Activated CD4-positive, alpha-beta T cell treated with anti-CD3 and anti-CD28 coated beads for 4 hours (primary cell): Measurements from ENCODE around the gene MYCN.
A peak's percentile ranks its signal among the peaks of the same experiment; 100 is the strongest.
"Not testable (repeated sequence)": the region's sequence is repeated elsewhere in the genome, so short reads cannot be mapped to it uniquely, and the experiment has no call there.

Source experiments
- DNase-seq, 2 donors: peaks; one replicate each; pipeline ENCODE4 v3.0.0-alpha.2; 2020

MYCN gene

DNA sequence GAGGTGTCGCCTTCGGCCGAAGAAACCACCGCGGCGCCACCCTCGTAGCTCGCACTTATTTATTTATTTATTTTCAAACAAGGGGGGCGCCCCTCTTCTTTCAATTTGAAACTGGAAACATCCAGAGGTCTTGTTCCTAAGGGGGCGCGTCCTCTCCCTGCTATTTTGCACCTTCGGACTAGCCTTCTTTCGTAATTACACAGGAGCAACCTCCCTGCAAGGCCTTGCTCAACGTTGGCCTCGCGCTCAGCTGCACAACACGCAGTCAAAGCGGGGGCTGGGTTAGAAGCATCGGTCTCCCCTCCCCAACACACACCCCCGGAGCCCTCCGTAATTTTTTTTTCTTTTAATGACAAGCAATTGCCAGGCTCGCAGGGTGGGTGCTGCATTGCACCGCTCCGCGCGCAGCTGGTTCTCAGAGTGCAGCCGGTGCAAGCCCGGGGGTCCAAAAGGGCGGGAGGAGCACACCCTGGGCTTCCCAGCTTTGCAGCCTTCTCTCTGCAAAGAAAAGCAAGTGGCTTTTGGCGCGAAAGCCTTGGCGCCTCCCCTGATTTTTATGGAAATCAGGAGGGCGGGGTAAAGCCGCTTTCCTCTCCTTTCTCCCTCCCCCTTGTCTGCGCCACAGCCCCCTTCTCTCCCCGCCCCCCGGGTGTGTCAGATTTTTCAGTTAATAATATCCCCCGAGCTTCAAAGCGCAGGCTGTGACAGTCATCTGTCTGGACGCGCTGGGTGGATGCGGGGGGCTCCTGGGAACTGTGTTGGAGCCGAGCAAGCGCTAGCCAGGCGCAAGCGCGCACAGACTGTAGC, at the start of gene MYCN:
Gene MYCN (plus strand): TSS at position 697 of the 807 bp plus-strand sequence. CDS start 1,515 bp downstream, outside the sequence.
- DNase-seq: peak; percentile 18 to 22

DNA sequence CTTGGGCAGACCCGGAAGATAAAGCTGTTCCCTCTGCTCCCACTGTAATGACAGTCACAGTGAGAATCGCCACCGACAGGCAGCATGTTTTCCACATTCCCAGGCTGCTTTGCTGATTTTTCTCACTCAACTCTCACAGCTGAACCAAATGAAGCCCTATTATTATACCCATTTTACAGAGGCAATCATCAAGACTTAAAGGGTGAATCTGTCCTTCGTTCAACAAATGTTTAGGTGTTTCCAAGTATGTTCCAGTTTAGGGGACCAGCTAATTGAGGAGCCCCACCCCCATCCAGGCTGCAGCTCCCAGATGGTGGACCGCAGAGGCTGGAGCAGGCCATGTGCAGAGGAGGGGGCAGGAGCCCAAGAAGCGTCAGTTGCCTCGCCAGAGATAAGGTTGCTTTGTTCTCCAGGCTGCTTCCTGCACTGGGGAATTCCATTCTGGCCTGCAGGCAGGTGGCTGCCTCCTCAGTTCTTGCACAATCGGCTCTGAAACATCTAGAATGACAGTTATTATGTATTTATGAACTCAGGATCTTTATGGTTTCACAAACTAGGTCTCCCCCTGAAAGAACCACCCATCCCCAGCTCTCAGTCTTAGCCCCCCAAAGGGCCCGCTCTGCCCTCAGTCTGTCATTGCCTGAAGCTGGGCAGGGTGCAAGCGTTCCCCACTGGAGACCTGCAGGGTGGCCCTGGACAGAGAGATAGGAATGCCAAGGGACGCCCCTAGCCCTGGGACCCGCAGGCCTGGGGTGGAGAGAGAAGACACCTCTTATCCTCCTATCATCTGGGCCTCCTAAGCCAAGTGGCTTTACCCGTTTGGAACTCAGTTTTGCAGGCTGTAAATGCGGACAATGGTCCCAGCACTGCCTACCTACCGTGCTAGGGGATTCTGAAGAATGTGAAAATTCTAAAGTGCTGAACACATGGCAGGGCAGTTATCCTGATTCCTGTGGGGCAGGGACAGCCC, 49.1 kb upstream of the MYCN start:
- DNase-seq: no peak

DNA sequence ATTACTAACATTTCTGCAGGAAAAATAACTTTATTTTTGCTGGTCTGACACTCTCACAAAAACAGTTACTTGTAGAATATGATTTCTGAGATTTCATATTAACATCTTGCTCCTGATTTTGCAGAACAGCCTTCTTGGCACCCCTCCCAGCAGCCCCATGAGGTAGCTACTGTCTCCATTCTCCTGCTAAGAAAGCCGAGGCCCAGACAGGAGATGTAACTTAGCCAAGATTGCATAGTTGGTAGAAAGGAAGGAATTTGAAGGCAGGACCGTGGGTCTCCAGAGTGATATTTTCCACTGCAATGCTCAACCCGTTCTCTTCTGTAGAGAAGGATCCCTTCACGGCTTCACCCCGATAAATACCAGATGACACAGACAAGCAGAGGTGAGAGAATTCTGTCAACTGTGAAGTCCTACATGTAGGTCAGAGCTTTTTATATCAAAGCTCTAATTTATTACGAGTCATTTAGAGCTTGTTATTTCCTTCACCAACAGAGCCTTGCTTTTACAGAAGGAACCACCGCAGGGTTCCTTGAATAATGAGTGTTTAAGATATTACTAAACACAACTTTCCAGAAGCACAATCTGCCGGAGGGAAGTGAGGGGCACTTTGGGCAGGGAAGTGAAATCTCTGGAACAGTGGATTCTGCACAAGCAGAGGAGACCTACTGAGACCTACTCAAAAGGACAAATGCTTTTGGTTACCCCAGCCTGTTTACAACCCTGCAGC, 48.0 kb upstream of the MYCN start:
- DNase-seq: no peak

DNA sequence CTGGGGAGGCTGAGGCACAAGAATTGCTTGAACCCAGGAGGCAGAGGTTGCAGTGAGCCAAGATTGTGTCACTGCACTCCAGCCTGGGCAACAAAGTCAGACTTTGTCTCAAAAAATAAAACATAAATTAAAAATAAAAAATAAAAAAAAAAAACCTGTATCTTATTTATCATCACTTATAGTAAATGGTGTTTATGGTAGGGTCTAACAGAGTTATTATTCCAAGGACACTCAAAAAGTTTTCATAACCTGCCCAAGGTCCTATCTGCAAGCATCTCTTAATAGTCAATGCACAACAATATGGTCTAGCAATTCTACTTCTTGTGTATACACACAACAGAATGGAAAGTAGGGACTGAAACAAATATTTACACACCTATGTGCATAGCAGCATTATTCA, 47.3 kb upstream of the MYCN start:
- DNase-seq: no peak

DNA sequence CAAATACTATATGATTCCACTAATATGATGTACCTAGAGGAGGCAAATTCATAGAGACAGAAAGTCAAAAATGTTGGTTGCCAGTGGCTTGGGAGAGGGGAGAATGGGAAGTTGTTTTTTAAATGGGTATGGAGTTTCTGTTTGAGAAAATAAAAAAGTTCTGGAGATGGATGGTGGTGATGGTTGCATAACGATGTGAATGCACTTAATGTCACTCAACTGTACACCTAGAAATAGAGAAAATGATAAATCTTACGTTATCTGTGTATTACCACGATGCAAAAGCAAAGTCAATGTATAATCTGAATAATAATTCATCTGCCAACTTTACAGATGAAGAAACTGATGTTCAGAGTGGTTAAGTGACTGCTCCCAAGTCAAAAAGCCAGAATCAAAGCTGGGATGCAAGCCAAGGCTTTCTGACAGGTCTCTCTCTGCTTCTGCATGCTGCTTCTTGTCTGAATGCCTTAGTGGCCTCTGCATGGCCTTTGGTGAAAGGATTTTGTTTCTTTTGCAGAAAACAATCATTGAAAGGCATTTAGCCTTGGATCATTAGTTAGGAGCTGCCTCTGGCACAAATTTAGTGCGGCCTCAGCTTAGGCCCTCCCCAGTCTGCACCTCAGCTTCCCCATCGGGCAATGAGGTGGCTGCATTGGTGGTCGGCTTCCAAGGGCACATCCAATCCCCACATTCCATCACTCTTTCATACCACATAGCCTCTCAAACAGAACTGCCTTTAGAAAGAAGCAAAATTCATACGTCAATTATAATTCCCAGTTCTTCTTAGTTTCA, 46.5 kb upstream of the MYCN start:
- no peak for DNase-seq

DNA sequence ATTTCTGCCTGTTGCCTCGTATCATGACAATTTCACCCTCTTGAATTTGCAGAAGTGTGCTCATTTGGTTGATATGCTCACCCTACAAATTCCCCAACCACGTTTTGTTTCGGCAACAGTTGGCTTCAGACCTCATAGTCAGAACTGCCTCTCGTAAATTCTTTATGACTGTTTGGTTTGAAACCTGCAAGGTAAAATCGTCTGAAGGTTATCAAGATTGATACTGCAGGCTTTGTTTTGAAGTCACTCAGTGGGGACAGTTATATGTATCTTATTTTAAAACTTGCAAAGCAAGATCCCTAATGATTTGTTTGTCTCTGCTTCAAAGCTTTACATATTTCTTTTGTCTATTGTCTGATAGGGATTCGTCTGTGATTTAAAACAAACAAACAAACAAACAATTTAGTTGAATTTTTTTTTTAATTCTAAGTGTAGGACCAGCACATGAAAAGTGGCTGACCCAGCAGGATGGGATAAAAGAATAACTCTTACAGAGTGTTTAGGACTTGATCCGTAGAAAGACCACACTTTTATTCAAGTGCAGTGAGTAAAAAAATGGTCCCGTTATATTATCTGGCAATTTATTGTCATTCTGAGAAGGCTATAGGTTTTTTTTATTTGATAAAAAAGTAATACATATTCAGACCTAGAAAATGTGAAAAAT, 45.7 kb upstream of the MYCN start:
- DNase-seq: no peak

DNA sequence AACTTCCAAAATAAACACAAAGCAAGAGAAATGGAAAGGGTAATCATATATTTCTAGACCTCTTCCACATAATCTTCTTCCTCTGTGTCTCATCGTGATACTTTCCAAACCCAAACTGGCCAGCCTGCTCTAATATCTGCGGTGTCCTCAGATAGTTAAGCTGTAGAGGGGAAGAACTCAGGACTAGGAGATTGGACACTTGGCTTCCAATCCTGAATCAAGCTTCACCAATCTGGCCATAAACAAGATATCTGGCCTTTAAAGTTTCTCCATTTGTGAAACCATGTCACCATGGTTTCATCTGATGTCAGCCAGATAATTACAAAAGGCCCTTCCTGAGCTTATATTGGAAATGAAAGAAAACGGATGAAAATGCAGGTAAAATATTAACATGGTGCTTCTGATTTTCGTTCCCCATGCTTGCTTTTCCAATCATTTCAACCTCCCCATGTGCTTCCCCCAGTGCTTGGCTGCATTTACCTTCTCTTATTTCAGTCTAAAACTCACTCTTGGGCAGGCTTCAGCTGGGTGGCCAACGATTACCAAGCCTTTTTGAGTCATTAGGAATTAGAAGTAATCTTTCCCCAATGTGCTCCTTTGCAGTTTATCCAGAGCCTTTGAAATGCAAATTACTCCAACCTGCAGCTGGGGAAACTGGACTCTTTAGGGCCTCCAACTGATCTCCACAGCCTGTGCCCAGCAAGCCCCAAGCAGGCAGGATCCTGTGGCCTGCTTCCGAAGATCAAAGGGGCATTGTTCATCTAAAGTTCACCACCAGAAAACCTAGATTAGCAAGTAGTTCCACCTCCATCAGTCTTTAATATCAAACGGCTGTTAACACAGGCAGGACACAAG, 44.5 kb upstream of the MYCN start:
- DNase-seq: no peak

DNA sequence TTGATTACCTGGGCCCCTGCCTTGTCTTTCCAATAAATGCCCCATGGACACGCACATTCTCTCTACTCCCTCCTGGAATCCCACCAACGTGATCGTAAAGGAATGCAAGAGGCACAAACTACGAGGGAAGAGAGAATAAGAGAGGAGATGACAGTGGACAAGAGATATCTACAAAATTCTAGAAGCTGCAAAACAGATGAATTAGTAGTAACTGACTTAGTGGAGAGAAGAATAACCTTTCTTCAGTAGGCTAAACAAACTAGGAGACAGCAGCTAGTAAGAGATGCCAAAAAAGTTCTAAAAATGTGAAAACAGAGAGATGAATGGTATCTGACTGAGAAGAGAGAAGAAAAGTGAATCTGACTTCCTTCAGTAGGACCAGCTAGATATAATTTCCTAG, 43.5 kb upstream of the MYCN start:
- DNase-seq: no peak

DNA sequence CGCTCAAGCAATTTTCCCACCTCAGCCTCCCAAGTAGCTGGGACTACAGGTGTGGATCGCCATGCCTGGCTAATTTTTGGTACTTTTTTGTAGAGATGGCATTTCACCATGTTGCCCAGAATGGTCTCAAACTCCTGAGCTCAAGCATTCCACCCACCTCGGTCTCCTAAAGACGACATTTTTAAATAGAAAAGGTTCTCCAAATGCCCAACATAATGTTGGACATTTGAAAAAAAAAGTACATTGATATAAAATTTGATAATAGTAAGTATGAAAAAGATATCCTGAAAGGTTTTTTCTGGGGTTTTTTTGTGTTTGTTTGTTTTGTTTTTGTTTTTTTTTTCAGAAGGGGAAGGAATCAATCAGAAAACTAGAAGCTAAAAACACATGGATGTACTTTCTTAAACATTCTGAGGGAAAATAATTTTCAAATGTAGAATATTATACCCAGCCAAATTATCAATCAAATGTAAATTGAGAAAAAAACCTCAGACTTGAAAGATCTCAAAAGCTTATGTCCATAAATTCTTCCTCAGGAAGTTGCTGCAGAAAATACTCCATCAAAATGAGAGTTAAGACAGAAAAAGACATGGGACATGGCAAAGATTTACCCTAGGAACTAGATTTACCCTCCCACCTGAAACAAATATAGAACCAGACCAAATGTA, 42.8 kb upstream of the MYCN start:
- no peak for DNase-seq

DNA sequence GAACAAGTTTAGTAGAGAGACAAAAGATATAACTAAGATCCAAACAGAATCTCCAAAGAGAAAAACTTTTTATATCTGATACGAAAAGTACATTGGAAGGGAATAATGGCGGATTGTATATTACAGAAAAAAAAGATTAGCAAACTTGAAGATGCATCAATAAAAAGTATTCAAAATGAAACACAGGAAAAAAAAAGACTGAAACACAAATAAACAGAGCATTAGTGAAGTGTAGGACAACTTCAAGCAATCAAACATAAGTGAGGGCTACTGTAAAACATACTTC, 41.1 kb upstream of the MYCN start:
- no peak for DNase-seq

DNA sequence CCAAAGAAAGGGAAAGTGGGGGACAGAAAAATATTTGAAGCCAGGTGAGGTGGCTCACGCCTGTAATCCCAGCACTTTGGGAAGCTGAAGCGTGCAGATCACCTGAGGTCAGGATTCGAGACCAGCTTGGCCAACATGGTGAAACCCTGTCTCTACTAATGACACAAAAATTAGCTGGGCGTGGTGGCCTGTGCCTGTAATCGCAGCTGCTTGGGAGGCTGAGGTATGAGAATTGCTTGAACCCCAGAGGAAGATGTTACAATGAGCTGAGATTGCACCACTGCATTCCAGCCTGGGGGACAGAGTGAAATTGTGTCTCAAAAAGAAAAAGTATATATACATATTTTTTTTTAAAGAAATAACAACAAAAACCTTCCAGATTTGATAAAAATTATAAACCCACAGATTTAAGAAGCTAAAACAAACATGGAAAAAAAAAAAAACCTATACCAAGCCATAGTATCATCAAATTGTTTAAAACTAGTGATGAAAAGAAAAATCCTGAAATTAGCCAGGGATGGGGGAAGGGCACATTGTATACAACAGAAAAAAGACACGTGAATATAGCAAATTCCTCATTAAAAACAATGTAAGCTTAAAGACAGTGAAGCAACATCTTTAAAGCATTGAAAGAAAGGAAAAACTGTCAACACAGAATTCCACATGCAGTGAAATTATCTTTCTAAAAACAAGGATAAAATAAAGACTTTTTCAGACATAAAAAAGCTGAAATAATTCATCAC, 40.4 kb upstream of the MYCN start:
- DNase-seq: no peak

DNA sequence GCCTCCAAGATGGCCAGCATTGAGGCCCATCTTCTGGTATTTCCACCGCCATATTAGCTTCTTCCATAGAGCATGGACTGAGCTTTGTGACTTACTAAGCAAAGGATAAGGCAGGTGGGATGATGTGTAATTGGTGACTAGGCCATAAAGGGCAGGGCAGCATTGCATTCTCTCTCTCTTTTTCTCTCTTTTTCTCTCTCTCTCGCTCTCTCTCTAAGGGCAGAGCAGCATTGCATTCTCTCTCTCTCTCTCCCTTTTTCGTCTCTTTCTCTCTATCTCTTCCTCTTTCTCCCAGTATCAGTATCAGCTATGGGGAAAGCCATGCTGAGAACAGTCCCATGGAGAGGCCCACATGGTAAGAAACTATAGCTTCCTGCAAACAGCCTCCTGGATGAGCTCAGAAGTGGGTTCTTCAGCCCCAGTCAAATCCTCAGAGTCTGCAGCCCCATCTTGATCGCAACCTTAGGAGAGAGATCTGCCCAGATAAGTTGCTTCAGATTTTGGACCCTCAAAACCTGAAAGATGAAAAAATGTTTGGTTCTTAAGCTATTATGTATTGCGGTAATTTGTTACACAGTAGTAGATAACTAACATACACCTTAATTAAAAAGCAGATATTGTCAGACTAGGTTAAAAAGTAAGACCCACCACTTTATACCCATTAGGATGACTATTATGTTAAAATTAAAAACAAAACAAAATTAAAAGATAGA, 39.1 kb upstream of the MYCN start:
- no peak for DNase-seq

DNA sequence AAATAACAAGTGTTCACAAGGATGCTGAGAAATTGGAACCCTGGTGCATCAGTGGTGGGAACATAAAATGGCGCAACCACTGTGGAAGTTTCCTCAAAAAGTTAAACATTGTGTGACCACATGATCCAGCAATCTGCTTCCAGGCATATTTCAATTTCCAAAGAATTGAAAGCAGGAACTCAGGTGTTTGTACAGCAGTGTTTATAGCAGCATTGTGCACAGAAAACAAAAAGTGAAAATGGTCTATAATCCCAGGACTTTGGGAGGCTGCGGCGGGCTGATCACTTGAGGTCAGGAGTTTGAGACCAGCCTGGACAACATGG, 38.6 kb upstream of the MYCN start:
- DNase-seq: no peak

DNA sequence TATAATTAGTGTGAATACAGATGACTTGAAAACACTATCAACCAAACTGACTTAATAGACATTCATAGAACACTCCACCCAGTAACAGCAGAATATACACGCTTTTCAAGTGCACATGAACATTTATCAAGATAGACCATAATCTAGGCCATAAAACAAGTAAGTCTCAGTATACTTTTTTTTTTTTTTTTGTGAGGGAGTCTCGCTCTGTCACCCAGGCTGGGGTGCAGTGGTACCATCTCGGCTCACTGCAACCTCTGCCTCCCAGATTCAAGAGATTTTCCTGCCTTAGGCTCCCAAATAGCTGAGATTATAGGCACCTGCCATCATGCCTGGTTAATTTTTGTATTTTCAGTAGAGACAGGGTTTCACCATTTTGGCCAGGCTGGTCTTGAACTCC, 36.4 kb upstream of the MYCN start:
- DNase-seq: not testable (repeated sequence)

DNA sequence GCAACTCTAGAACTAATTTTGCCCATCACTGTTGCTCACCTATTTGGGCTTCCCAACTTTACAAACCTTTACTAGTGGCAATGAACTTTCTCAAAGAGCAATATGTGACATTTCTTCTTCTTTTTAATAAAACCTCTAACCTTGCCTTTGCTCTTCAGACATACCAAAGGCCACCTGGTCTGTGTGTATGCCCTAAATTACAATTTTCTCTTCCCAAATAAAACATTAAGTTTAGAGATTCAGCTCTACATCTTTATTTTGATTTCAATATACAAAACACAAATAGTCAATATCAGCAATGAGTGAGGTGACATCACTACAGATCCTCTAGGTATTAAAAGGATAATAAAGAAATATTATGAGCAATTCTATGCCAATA, 35.1 kb upstream of the MYCN start:
- no peak for DNase-seq

DNA sequence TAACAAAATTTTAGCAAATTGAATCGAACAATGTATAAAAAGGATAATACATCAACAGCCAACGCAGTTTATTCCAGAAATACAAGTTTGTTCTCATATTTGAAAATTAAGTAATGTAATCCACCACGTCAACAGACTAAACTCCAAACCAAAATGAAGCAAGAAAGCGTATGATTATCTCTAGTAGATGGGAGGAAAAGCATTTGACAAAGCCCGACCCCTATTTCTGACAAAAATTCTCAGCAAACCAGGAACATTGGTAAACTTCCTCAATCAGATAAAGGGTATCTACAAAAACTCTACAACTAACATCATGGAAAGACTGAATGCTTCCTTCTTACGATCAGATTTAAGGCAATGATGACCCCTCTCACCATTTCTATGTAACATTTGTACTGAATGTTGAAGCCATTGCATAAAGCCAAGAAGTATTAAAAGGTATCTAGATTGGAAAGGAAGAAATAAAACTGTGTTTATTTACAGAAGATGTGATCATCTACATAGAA, 34.3 kb upstream of the MYCN start:
- no peak for DNase-seq

DNA sequence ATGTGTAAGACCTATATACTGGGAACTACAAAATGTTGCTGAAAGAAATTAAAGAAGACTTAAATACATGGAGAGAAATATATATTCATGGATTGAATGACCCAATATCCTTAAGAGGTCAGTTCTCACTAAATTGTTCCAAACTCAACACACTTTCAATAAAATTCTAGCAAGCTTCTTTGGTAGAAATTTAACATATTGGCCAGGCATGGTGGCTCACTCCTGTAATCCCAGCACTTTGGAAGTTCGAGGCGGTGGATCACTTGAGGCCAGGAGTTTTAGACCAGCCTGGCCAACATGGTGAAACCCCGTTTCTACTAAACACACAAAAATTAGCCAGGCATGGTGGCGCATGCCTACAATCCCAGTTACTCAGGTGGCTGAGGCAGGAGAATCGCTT, 33.6 kb upstream of the MYCN start:
- DNase-seq: no peak

DNA sequence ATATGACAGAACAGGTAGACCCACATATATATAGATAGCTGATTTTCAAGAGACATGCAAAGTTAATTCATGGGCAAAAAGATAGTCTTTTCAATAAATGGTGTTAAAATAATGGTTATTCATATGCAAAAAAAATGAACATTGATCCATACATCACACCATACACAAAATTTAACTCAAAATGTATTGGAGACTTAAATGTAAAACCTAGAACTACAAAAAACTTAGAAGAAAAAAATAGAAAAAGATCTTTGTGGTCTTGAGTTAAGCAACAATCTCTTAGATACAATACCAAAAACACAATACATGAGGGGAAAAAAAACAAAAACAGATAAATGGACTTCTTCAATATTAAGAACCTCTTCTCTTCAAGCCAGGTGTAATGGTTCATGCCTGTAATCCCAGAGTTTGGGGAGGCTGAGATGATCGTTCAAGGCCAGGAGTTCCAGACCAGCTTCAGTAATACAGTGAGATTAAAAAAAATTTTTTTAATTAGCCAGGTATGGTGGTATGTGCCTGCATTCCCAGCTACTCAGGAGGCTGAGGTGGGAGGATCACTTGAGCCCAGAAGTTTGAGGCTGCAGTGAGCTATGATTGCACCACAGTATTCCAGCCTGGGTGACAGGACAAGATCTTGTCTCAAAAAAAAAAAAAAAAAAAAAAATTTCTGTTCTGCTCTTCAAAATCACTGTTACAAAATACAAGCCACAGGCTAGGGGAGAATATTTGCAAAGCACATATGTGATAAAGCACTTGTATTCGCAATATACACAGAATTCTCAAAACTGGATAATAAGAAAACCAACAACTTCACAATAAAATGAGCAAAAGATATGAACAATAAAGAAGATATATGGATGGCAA, 32.7 kb upstream of the MYCN start:
- DNase-seq: no peak
